ENCODE results near the gene DDB1. TPM values are rescaled to one million over a fixed set of nuclear protein-coding genes. Genes with fewer than 3 reads are reported as not detected.

The DDB1 gene
- polyA plus RNA-seq (2011; rRNA removed): 286 and 340 TPM in 2 replicates
- polyA minus RNA-seq (2011; rRNA and poly(A)+ RNA removed): 432 and 481 TPM in 2 replicates

GRCh38 chr11:61332797-61333549 lies at the start of gene DDB1, which contains the start of gene TKFC:
Gene DDB1, minus strand, starts transcription at chr11:61333105. Its CDS starts 137 bp downstream, at chr11:61332968.
Gene TKFC, plus strand, starts transcription at chr11:61333228. Its CDS starts 1,501 bp downstream, at chr11:61334729.
- Histone ChIP-seq H3K9me3 (ENCODE audit: control insufficient read depth, insufficient read depth, low read length) (no peaks in the 10 kb centered on the region; the same call in 1 of the 2 replicates), H3K27ac (ENCODE audit: low read depth, low read length) (peak within 1 kb of the TSS; percentile 73), H3K4me3 (ENCODE audit: low read depth, low read length) (peak within 1 kb of the TSS; percentile 93), H3K27me3 (ENCODE audit: control insufficient read depth, insufficient read depth, low read length) (no peaks in the 10 kb centered on the region)
- DNase-seq (ENCODE audit: low read depth, low spot score): peak; percentile 66
- ChIA-PET CTCF (interaction anchor here (0.5 to 10.2 kb wide), 3 partner anchors 51 to 593 kb away, joined by 6 to 519 read pairs (median 6); partner anchors contain the start of gene TMEM216), POLR2A (interaction anchor here (1.1 to 2.5 kb wide), 4 partner anchors 26 to 53 kb away, joined by 4 to 15 read pairs (median 5); partner anchors contain the start of genes CYB561A3 and TMEM138)
- no peak for TF ChIP-seq CTCF (IDR thresholded peaks at IDR 0.05; ENCODE audit: low read depth, low read length)

- no peaks in the 10 kb centered on the region for H3K27me3 ChIP-seq (ENCODE audit: control insufficient read depth, insufficient read depth, low read length)
- no peak for TF ChIP-seq CTCF (IDR thresholded peaks at IDR 0.05; ENCODE audit: low read depth, low read length)
- CTCF ChIA-PET: interaction anchor here (10.8 kb wide), 1 partner anchor 43 kb away, joined by 519 read pairs; the partner anchor contains the start of genes DDB1 and TKFC
- no peak overlapping the region for H3K4me3 ChIP-seq (ENCODE audit: low read depth, low read length)
- POLR2A ChIA-PET: interaction anchor here (5.6 kb wide), 1 partner anchor 19 kb away, joined by 32 read pairs; the partner anchor contains the start of genes CYB561A3 and TMEM138
- H3K27ac ChIP-seq (ENCODE audit: low read depth, low read length): no peak overlapping the region
- DNase-seq (ENCODE audit: low read depth, low spot score): no peak
- no peaks in the 10 kb centered on the region for H3K9me3 ChIP-seq (ENCODE audit: control insufficient read depth, insufficient read depth, low read length)
Observed at GRCh38 chr11:61380884-61381283, 48.0 kb upstream of the DDB1 start.

GRCh38 chr11:61378713-61379313 lies 45.9 kb upstream of the DDB1 start:
- POLR2A ChIA-PET: interaction anchor here (0.7 to 1.5 kb wide), 8 partner anchors 9 to 232 kb away, joined by 3 to 25 read pairs (median 4); partner anchors contain the start of genes CYB561A3 and TMEM138
- no peak for TF ChIP-seq CTCF (IDR thresholded peaks at IDR 0.05; ENCODE audit: low read depth, low read length)
- Histone ChIP-seq H3K9me3 (ENCODE audit: control insufficient read depth, insufficient read depth, low read length) (peaks cover 9% of the 10 kb centered on the region), H3K27ac (ENCODE audit: low read depth, low read length) (peak overlapping the region; percentile 87), H3K4me3 (ENCODE audit: low read depth, low read length) (no peak overlapping the region), H3K27me3 (ENCODE audit: control insufficient read depth, insufficient read depth, low read length) (no peaks in the 10 kb centered on the region)
- DNase-seq (ENCODE audit: low read depth, low spot score): peak; percentile 88
- CTCF ChIA-PET: interaction anchor here (1.1 to 10.8 kb wide), 3 partner anchors 14 to 41 kb away, joined by 3 to 519 read pairs (median 5); partner anchors contain the start of genes DDB1 and TKFC

- Histone ChIP-seq H3K4me3 (ENCODE audit: low read depth, low read length) (no peak overlapping the region), H3K9me3 (ENCODE audit: control insufficient read depth, insufficient read depth, low read length) (peaks cover 12% of the 10 kb centered on the region), H3K27ac (ENCODE audit: low read depth, low read length) (peak overlapping the region; percentile 87), H3K27me3 (ENCODE audit: control insufficient read depth, insufficient read depth, low read length) (no peaks in the 10 kb centered on the region)
- no peak for TF ChIP-seq CTCF (IDR thresholded peaks at IDR 0.05; ENCODE audit: low read depth, low read length)
- CTCF ChIA-PET: no interaction called here
- no peak for DNase-seq (ENCODE audit: low read depth, low spot score)
- POLR2A ChIA-PET: interaction anchor here (1.5 kb wide), 1 partner anchor 16 kb away, joined by 23 read pairs; the partner anchor contains the start of genes CYB561A3 and TMEM138
Observed at GRCh38 chr11:61377461-61378160, 44.7 kb upstream of the DDB1 start.

All from AG04450 (cell line).